Left ventricle myocardium superior (tissue), 1 donor: ENCODE results near the gene MAPK8. TPM values are rescaled to one million over a fixed set of nuclear protein-coding genes. Genes with fewer than 3 reads are reported as not detected.
"Not testable (repeated sequence)": the region's sequence is repeated elsewhere in the genome, so short reads cannot be mapped to it uniquely, and the experiment has no call there.

ENCODE experiments used
- ATAC-seq: fragments of 200-7000 bp; cut with Tn5 transposase; one replicate; pipeline ENCODE4 v1.9.1; 2020; ENCODE audit warnings: mild to moderate bottlenecking, moderate library complexity
- DNase-seq: peaks from one replicate; pipeline ENCODE4 v3.0.0-alpha.2; 2020
- intact Hi-C: fragments of 100-400 bp; cut with micrococcal nuclease; formaldehyde crosslinking; loops from one replicate; pipeline ENCODE4 v1.11.0; 2022
- total RNA-seq: library from RNA; stranded (reverse); fragmentation: NEBNext Ultra II Directional; extraction: Animal tissue kit (Norgen Biotek cat#: 25700); gene quantifications from one replicate; pipeline ENCODE4 v1.2.1, GENCODE V29; 2021
- donor health status: DM: no; HTN: yes; CAD: no; lungs with severe emphysema.

MAPK8 gene
- total RNA-seq, 1 donor from 2014 or later, result 38.4 TPM

DNA sequence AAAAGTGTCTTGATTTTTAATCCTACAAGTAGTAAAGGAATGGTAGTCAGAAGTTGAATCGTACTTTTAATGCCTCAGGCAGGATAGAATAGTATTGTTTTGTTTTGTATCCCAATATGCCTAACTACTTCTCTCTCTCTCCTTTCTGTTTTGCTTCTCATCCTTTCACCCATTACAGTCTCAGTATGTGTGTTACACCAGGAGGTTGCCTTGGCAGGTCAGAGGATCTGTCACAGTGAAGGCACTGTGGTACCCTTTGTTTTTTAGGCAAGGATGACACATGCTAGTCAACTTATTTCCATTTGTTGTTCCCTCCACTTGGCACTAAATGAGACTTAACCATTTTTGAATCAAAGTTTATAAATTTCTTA lies 94.4 kb downstream of the MAPK8 start:
- intact Hi-C loops, result no loop called here
- ATAC-seq (no peak), DNase-seq (no peak)

DNA sequence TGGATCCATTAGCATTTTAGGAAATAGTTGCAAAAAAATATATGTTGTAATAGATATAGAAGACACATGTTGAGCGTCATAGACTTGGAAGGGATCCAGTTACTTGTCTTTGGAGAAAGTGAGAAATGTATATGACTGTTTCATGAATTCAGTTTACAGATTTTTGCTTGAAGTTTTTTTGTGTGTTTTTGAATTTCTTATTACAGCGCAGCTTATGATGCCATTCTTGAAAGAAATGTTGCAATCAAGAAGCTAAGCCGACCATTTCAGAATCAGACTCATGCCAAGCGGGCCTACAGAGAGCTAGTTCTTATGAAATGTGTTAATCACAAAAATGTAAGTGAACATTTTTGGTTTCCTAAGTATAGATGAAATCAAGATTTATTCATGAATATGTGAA lies 98.2 kb downstream of the MAPK8 start:
- ATAC-seq, result no peak
- DNase-seq, result no peak
- intact Hi-C loops, result no loop called here

DNA sequence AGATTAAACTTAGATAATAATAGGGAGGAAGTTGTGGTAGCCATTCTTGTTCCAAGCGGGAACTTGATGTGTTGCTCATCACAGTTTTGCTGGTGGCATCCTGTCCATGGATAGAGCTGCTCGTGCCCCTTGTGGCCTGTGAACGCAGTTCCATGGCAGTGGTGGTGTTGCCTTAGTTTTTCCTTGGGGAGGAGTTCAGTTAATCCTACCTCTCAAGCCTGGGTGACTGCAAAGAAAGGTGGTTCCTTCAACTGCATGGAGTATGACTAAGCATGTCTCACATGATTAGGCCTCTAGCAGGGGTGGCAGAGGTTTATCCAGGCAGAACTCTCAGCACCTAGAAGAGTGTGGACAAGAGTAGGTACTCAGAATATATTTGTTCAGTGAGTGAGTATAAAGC lies 99.7 kb downstream of the MAPK8 start:
- ATAC-seq (no peak), DNase-seq (no peak)
- intact Hi-C loops, result no loop called here

DNA sequence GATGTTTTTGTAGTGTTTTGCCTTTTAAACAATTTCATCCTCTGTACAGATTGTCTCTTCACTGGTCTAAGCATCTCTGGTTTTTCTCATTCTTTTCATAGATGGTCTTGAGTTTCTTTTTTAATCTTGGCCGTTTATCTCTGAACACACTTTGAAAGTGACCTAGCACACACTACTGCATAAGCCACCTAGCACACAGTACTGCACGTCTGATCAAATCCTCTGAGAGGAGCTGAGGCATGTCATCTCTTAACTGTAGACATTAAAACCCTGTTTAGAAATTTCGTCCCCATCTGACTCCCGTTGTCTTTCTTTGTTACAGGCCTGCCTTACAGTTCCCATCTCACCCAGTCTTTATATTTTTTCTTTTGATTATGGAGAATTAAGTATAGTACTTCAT lies 100.2 kb downstream of the MAPK8 start:
- ATAC-seq, result no peak
- intact Hi-C loops, result no loop called here
- no peak for DNase-seq

DNA sequence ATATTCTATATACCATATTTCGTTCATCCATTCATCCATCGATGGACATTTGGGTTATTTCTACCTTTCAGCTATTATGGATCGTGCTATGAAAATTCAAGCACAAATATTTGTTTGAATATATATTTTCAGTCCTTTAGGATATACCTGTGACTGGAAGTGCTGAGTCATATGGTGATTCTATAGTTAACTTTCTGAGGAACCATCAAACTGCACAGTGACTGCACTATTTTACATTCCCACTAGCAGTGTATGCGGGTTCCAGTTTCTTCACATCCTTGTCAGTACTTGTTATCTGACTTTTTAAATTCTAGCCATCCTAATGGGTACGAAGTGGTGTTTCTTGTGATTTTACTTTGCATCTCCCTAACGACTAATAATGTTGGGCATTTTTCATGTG lies 104.0 kb downstream of the MAPK8 start:
- no peak for DNase-seq
- no peak for ATAC-seq
- intact Hi-C loops, result no loop called here

DNA sequence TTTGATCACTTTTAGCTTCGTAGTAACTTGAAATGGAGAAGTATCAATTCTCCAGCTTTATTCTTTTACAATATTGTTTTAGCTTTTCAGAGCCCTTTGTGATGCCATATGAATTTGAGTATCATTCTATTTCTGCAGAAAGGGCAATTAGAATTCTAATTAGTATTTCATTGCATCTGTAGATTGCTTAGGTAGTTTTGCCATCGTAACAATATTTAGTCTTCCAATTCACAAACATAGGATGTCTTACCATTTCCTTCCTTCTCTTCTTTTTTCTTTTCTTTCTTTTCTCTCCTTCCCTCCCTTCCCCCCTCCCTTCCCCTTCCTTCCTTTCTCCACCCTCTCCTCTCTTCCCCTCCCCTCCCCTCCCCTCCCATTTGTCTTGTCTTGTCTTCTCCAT lies 105.0 kb downstream of the MAPK8 start:
- ATAC-seq (no peak), DNase-seq (no peak)
- intact Hi-C loops, result no loop called here

DNA sequence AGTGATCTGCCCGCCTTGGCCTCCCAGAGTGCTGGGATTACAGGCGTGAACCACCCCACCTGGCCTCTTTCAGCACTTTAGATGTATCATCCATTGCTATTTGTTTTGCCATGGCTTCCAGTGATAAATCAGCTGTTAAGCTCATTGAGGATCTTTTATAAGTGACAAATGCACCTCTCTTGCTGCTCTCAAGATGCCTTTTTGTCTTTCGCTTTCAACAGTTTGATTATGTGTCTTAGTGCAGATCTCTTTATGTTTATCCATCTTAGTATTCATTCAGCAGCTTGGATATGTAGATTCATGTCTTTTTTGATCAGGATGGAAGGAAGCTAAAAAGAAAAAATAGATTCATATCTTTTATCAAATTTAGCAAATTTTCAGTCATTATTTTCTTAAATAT lies 105.6 kb downstream of the MAPK8 start:
- no peak for DNase-seq
- intact Hi-C loops, result no loop called here
- no peak for ATAC-seq

DNA sequence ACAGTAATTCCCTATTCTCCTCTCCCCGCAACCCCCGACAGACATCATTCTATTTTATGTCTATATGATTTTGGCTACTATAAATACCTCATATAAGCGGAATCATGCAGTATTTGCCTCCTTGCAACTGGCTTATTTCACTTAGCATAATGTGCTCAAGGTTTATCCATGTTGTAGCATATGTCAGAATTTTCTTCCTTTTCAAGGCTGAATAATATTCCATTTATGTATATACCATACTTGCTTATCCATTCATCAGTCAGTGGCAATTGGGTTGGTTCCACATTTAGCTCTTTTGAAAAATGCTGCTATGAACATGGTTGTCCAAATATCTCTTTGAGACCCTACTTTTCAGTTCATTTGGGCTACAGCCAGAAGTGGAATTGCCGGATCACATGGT lies 106.5 kb downstream of the MAPK8 start:
- ATAC-seq, result no peak
- no peak for DNase-seq
- intact Hi-C loops, result no loop called here

DNA sequence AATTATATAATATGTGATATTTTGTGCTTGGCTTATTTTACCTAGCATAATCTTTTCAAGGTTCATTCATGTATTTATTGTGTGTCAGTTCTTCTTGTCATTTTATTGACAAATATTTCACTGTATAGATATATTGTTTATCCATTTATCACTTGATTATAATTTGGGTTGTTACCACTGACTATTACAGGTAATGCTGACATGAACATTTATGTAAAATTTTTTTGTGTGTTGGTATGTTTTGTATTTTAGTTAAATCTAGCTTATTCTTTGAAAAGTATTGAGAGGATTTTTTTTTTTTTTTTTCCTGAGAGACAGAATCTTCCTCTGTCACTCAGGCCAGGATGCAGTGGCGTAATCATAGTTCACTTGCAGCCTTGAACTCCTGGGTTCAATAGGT lies 107.7 kb downstream of the MAPK8 start:
- DNase-seq (no peak), ATAC-seq (no peak)
- intact Hi-C loops, result no loop called here

DNA sequence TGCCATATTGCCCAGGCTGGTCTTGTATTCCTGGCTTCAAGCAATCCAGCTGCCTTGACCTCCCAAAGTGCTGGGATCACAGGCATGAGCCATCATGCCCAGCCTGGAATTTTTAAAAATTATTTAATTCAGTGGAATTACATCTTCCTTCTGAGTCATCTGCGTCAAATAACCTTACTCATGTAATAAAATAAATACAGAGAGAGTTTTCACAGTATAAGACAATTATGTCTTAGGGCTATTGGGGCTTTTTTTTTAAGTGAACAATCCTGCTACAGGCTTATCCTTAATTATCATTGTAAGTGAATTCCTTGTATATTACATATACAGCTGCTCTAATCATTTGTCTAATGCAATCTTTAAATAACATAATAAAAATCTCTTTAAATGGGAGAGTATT lies 108.3 kb downstream of the MAPK8 start:
- ATAC-seq, result no peak
- intact Hi-C loops, result no loop called here

DNA sequence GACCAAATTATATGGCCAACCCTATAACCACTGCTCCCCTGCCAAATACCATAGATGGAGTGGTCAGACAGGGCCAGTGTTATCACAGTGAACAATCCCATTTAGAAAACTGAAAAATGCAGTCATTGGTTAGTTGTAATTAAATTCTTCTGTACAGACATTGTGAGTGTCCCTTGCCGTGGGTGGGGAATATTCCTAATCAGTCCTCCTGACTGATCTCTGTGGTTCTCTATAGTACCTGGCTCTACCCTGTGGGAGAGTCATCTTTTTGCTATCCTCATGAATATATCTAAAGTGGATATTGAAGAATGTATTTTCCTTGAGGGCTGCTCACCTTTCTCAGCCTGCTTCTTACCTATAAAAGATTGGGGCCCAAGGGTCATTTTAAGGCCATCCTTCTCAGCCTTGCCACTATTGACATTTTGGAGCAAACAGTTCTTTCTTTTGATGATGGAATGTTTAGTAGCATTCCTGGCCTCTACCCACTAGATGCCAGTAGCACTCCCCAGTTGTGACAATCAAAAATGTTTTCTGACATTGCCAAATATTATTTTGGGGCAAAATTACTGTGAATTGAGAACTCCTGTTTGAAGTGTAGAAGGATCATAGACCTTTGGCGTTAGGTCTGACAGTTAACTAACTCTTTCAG lies 110.2 kb downstream of the MAPK8 start:
- DNase-seq (no peak), ATAC-seq (no peak)
- intact Hi-C loops, result no loop called here

More for the DNA sequence above, 108.3 kb downstream of the MAPK8 start:
- DNase-seq, result no peak

DNA sequence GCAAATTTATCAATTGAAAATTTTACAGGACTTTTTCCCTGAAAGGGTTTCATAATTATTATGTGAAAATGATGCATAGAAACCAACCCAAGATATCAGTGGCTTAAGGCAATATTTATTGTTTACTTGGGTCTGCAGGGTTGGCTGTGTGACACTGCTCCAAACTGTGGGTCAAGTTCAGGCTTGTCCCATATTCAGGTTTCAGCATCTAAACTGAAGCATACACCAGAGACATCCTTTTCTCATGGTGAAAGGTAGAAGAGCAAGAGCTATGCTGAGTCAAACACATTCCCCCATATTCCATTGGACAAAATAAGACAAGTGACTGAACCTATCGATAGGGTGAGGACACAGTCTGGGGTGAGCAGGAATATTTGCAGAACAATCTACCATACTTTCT lies 110.9 kb downstream of the MAPK8 start:
- no peak for ATAC-seq
- DNase-seq, result no peak
- intact Hi-C loops, result no loop called here

DNA sequence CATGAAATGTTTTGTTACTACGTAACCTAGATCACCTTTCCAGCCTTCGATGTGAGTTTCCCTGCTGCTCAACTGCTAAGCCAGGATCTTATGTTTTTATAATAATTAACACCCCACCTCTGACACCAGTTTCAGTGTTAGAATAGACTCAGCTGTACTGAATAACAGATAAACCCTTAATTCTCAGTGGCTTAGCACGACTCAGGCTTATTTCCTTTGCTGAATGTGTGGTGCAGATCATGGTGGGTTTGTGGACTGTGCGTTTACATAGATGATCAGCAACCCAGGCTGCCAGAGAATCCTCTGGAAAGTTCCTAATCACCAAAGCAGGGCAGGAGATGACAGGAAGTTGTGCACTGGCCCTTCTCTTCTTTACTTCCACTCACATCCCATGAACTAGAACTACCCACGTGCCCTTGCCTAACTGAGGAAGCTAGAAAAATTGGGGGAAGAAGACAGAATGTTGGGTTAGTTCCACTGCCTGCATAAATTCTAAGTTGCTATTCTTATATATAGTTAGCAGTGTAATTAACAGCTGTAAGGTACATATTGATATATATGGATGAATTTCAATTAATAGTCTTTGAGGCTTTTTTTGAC lies 111.8 kb downstream of the MAPK8 start:
- intact Hi-C loops, result no loop called here
- DNase-seq (no peak), ATAC-seq (no peak)

DNA sequence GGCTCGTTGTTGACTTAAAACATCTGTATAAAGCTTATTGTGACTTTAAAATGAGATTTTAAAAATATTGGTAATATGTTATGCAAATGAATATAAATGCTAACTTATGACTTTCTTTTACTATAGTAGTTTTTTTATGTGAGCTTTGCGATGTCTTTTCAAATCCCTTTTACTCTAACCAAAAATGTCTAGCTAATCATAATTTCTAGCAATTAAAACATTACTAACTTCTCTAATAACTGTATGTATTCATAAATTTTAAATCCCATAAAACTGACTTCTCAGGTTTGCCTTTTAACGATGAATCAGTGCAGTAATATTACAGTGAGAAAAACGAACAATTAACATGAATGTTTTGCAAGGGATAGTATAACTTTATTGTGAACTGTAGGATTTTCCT lies 113.2 kb downstream of the MAPK8 start:
- DNase-seq (no peak), ATAC-seq (no peak)
- intact Hi-C loops, result no loop called here

DNA sequence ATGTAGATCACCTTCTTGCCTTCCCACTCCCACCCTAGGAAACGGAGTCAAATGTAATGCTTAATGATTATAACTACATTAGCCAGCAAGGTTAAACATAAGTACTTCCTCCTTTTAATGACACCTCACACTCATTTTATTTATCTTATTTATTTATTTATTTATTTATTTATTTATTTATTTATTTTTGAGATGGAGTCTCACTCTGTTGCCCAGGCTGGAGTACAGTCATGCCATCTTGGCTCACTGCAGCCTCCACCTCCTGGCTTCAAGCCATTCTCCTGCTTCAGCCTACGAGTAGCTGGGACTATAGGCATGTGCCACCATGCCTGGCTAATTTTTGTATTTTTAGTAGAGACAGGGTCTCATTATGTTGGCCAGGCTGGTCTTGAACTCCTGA lies 115.4 kb downstream of the MAPK8 start:
- intact Hi-C loops, ATAC-seq, DNase-seq: not testable (repeated sequence)

DNA sequence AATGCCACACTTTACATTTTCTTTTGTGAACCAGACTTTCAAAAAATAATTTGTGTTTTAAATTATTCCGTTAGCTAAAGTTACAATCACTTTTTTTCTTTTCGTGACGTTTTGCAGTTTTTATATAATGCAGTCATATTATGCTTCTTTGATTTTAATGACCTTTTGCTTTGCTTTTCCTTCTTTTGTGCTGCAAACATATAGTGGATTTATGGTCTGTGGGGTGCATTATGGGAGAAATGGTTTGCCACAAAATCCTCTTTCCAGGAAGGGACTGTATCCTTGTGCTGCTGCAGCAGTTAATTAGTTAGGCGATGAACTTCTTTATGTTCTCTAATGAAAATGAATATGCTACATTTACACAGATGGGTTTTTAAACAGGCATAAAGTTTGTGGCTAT lies 117.4 kb downstream of the MAPK8 start:
- ATAC-seq (no peak), DNase-seq (no peak)
- intact Hi-C loops, result no loop called here

DNA sequence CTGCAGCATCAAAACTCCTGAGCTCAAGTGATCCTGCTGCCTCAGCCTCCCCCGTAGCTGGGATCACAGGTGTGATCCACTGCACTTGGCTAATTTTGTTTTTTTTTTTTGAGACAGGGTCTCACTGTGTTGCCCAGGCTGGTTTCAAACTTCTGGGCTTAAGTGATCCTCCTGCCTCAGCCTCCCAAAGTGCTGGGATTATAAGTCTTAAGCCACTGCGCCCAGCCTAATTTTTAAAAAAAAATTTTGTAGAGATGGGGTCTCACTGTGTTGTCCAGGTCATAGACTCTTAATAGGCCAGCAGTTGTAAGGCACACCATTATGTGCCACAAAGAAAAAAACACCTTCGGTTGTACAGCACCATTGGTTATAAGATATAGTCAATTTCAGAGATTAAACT lies 122.4 kb downstream of the MAPK8 start:
- DNase-seq, result no peak
- ATAC-seq, result no peak
- intact Hi-C loops, result no loop called here

DNA sequence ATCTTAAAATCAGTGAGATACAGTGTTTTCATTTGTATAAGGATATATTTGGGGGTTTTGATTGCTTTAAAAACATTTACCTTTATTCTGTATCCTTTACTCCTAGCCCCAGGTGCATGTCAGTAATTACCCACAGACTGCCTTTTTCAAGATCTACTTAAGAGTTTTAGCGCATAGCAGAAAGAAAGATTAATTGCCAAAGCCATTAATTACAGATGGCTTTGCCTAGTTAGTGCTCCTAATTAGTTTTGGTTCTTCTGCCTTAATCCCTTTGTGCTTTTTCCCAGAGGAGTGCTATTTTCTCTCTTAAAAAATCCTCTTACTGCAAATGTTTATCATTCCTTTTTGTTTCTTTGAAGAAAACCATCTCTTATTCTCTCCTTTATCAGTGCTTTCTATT lies 122.8 kb downstream of the MAPK8 start:
- no peak for ATAC-seq
- DNase-seq, result no peak
- intact Hi-C loops, result no loop called here

DNA sequence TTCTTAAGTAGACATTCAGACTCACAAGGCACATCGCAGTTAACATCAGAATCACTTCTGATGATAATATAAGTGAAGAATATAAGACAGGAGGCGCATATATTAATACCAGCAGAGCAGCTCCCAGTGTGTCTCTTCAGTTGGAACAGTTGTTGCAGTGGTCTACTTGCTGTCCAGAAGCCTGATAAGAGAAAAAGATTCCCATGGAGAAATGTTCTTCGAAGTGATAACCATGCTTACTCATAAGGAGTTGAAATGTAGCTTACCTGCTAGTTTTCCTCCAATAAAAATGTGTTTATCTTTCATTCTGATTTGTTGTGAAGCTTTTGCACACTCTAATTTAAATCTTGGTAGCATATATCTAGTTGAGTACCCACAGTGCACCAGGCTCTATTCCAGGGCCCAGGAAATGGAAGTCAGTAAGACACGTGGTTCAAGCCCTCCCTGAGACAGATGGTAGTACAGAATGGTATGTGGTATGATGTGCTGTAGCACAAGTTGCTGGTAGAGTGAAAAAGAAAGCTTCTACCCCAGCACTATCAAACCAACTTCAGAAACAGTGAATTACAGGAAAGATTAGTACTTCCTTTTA lies 124.0 kb downstream of the MAPK8 start:
- DNase-seq (no peak), ATAC-seq (no peak)
- intact Hi-C loops, result no loop called here

DNA sequence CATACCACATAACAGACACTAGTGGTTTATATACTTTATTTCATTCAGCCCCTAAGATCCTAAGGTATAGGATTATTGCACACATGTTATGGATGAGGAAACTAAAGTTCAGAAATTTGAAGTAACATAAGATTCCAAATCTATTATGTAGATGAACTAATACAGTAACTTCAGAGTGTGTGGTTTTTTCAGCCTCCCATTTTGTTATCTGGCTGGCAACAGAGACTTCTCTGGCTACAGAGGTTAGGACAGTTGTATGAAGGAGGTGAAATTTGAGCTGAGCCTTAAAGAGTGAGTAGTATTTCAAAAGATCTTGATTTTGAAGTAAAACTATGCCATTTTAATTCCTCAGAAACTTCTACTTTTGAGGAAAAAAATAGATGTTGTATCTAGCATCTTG lies 125.4 kb downstream of the MAPK8 start:
- intact Hi-C loops, result no loop called here
- ATAC-seq (no peak), DNase-seq (no peak)

DNA sequence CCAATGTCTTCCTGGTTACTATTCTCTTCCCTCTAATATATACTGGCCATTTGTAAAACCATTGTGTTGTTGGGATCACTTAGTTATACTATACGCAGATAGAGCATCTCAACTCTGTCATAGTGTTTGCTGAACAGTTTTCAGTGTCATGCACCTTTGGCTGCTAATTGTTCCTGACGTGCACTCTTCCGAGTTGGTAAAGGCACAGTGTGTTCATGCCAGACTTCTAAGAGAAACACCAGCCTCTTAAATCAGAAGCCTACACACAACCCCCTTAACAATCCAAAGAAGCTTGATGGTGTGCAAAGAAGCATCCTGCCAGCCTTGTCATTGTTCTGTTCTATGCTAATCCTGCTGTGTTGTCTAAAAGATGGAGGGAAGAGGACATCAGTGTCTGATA lies 131.1 kb downstream of the MAPK8 start:
- ATAC-seq (no peak), DNase-seq (no peak)
- intact Hi-C loops, result no loop called here
